GM12864 (cell line): ENCODE measurements around the gene PADI2.

Experiments
- DNase-seq: peaks from one replicate; pipeline ENCODE4 v3.0.0-alpha.2; 2011; ENCODE audit warnings: low read depth
- H3K4me3 ChIP-seq: 2 replicates; pipeline ENCODE4 v1.5.1; 2011; ENCODE audit warnings: mild to moderate bottlenecking, low read depth, low read length, control low read depth
- CTCF ChIP-seq: IDR thresholded peaks from 2 replicates; pipeline ENCODE4 v1.5.1; 2011; ENCODE audit warnings: low read depth, mild to moderate bottlenecking, moderate library complexity, low read length, control low read depth, inconsistent platforms; ENCODE audit errors: missing control alignments

PADI2 gene

DNA sequence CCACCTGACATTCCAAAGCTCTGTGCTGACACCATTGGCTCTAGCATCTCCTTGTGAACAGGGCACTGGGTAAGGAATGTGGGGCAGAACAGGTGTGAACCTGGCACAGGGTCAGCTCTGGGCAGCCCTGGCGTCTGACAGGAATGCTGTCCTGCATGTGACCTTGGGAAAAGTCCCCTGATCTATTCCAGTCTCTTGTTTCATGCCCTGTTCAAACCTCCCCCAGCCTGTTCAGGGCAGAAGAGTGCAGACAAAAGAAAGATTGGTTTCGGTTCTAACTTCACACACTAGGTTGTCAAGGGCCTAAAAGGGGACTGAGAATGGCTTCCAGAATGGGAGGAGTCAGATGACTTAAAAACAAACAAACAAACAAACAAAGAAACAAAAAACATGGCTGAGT lies 37.8 kb downstream of the PADI2 start:
- TF ChIP-seq CTCF = no peak
- DNase-seq = no peak
- H3K4me3 ChIP-seq = no peak overlapping the region

DNA sequence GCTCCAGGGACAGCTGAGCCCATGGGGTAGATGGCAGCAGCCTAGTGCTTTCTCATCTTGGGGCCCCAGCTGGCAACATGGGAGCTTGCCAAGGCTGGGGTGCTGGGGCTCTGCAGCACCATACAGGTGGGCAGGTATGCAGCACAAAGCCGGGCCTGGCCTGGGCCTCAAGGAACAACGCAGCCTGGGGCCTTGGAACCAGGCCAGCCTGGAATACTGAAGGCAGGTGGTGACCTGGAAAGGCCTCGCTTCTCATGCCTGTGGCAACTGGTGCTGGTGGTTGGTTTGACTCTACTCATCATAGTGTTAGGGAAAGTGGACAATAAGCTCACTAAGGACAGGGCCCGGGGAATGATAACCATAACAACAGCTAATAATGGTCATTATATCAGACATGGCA lies 38.4 kb downstream of the PADI2 start:
- TF ChIP-seq CTCF = no peak

GRCh38 chr1:17080085-17080759 lies 39.0 kb downstream of the PADI2 start:
- no peak for DNase-seq
- no peak overlapping the region for H3K4me3 ChIP-seq
- no peak for TF ChIP-seq CTCF

More for the DNA sequence above, 38.4 kb downstream of the PADI2 start:
- no peak for DNase-seq
- no peak overlapping the region for H3K4me3 ChIP-seq

GRCh38 chr1:17078991-17079868 lies 40.0 kb downstream of the PADI2 start:
- DNase-seq = no peak
- H3K4me3 ChIP-seq = no peak overlapping the region; the same call in 1 of the 2 replicates
- no peak for TF ChIP-seq CTCF

- TF ChIP-seq CTCF = peak; percentile 76
- H3K4me3 ChIP-seq = no peak overlapping the region
- no peak for DNase-seq
These were observed 43.6 kb downstream of the PADI2 start for GRCh38 chr1:17075470-17076255.

DNA sequence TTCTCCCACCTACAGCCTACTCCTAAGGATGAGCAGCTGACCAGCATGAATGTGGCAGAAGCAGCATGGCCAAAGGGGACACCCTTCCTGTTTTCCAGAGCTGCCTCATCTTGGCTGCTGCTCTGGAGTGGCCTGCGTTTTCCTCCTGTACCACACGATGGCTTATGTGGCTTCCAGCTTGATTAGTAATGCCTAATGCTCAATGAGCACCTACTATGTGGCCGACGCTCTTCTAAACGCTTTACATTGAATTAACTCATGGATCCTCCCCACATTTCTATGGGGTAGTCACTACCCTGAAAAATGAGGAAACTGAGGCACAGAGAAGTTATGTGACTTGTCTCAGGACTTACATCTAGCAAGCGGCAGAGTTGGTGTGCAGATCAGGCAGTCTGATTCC lies 47.5 kb downstream of the PADI2 start:
- H3K4me3 ChIP-seq = no peak overlapping the region
- DNase-seq = no peak
- no peak for TF ChIP-seq CTCF
